ENCODE results near the gene TMEM184B.

TMEM184B gene

GRCh38 chr22:38260761-38261681 is 11.8 kb downstream of the TMEM184B start:
- no peaks in the 10 kb centered on the region for H3K79me2 ChIP-seq (ENCODE audit: insufficient read depth, low read length)
- H3F3A ChIP-seq (ENCODE audit: insufficient read depth), result peaks cover 5% of the 10 kb centered on the region
- no peaks in the 10 kb centered on the region for H3K9me2 ChIP-seq (replicated peaks; ENCODE audit: insufficient read depth, low read length)
- H2AFZ ChIP-seq (ENCODE audit: low read depth, low read length, severe bottlenecking), result no peak overlapping the region
- no peaks in the 10 kb centered on the region for H4K20me1 ChIP-seq (ENCODE audit: low read depth, low read length)
- H3K27me3 ChIP-seq (ENCODE audit: low read length), result no peaks in the 10 kb centered on the region
- peak overlapping the region; percentile 70 for H3K27ac ChIP-seq (ENCODE audit: low read depth, low read length)
- H3K4me2 ChIP-seq (ENCODE audit: low read depth, low read length, poor library complexity, severe bottlenecking), result peak overlapping the region; percentile 43
- TF ChIP-seq EZH2phosphoT487 (conservative IDR thresholded peaks at IDR 0.05; ENCODE audit: low read length), result no peak
- no peak for TF ChIP-seq CTCF (IDR thresholded peaks at IDR 0.05; ENCODE audit: insufficient read depth, low read length, poor library complexity, severe bottlenecking)
- no peak overlapping the region for H3K4me3 ChIP-seq (ENCODE audit: insufficient read depth, low read length, poor library complexity, severe bottlenecking)
- H3K9me3 ChIP-seq (ENCODE audit: insufficient read depth, low read length), result no peaks in the 10 kb centered on the region
- H3K9ac ChIP-seq (ENCODE audit: low read length), result no peak overlapping the region
- H3K36me3 ChIP-seq (ENCODE audit: low read length), result no peaks in the 10 kb centered on the region

GRCh38 chr22:38259370-38259769 is 13.4 kb downstream of the TMEM184B start:
- Histone ChIP-seq H4K20me1 (ENCODE audit: low read depth, low read length) (no peaks in the 10 kb centered on the region), H3F3A (ENCODE audit: insufficient read depth) (peaks cover 5% of the 10 kb centered on the region), H3K36me3 (ENCODE audit: low read length) (no peaks in the 10 kb centered on the region), H3K27me3 (ENCODE audit: low read length) (no peaks in the 10 kb centered on the region), H2AFZ (ENCODE audit: low read depth, low read length, severe bottlenecking) (no peak overlapping the region), H3K4me3 (ENCODE audit: insufficient read depth, low read length, poor library complexity, severe bottlenecking) (no peak overlapping the region), H3K9me3 (ENCODE audit: insufficient read depth, low read length) (no peaks in the 10 kb centered on the region), H3K4me2 (ENCODE audit: low read depth, low read length, poor library complexity, severe bottlenecking) (no peak overlapping the region), H3K9me2 (replicated peaks; ENCODE audit: insufficient read depth, low read length) (no peaks in the 10 kb centered on the region), H3K9ac (ENCODE audit: low read length) (no peak overlapping the region), H3K27ac (ENCODE audit: low read depth, low read length) (no peak overlapping the region), H3K79me2 (ENCODE audit: insufficient read depth, low read length) (no peaks in the 10 kb centered on the region)
- TF ChIP-seq CTCF (IDR thresholded peaks at IDR 0.05; ENCODE audit: insufficient read depth, low read length, poor library complexity, severe bottlenecking) (no peak), EZH2phosphoT487 (conservative IDR thresholded peaks at IDR 0.05; ENCODE audit: low read length) (no peak)

- no peaks in the 10 kb centered on the region for H4K20me1 ChIP-seq (ENCODE audit: low read depth, low read length)
- H3K9me2 ChIP-seq (replicated peaks; ENCODE audit: insufficient read depth, low read length), result no peaks in the 10 kb centered on the region
- no peak overlapping the region for H3K27ac ChIP-seq (ENCODE audit: low read depth, low read length)
- H3K27me3 ChIP-seq (ENCODE audit: low read length), result no peaks in the 10 kb centered on the region
- no peak for TF ChIP-seq CTCF (IDR thresholded peaks at IDR 0.05; ENCODE audit: insufficient read depth, low read length, poor library complexity, severe bottlenecking)
- TF ChIP-seq EZH2phosphoT487 (conservative IDR thresholded peaks at IDR 0.05; ENCODE audit: low read length), result no peak
- peaks cover 5% of the 10 kb centered on the region for H3F3A ChIP-seq (ENCODE audit: insufficient read depth)
- H2AFZ ChIP-seq (ENCODE audit: low read depth, low read length, severe bottlenecking), result no peak overlapping the region
- H3K4me2 ChIP-seq (ENCODE audit: low read depth, low read length, poor library complexity, severe bottlenecking), result no peak overlapping the region
- H3K79me2 ChIP-seq (ENCODE audit: insufficient read depth, low read length), result no peaks in the 10 kb centered on the region
- no peaks in the 10 kb centered on the region for H3K9me3 ChIP-seq (ENCODE audit: insufficient read depth, low read length)
- H3K36me3 ChIP-seq (ENCODE audit: low read length), result no peaks in the 10 kb centered on the region
- no peak overlapping the region for H3K9ac ChIP-seq (ENCODE audit: low read length)
- no peak overlapping the region for H3K4me3 ChIP-seq (ENCODE audit: insufficient read depth, low read length, poor library complexity, severe bottlenecking)
Measured at GRCh38 chr22:38258895-38259294, 13.9 kb downstream of the TMEM184B start.

All from SU-DHL-6 (cell line).